ENCODE measurements around the gene SEZ6. TPM values are rescaled to one million over a fixed set of nuclear protein-coding genes. Genes with fewer than 3 reads are reported as not detected.

The SEZ6 gene
- total and polyA plus RNA-seq, 2 donors (not counting 1 experiment from before 2014, with no cell fraction given): not detected

- no peaks in the 10 kb centered on the region for H3K79me2 ChIP-seq (ENCODE audit: control insufficient read depth, insufficient read depth, low read length)
- H3K9ac ChIP-seq (ENCODE audit: insufficient read depth, low read length): no peak overlapping the region
- H3K27ac ChIP-seq (ENCODE audit: insufficient read depth, low read length): no peak overlapping the region
- no peaks in the 10 kb centered on the region for H3K36me3 ChIP-seq (ENCODE audit: control insufficient read depth, insufficient read depth, low read length)
- H2AFZ ChIP-seq (ENCODE audit: low read length): no peak overlapping the region
- DNase-seq (ENCODE audit: low read depth in 2 of 2): no peak
- no peaks in the 10 kb centered on the region for H4K20me1 ChIP-seq (ENCODE audit: control insufficient read depth, extremely low read depth, insufficient read depth, low read length)
- no peak overlapping the region for H3K4me2 ChIP-seq (ENCODE audit: extremely low read depth, insufficient read depth, low read length)
- no peaks in the 10 kb centered on the region for H3K4me1 ChIP-seq (ENCODE audit: control insufficient read depth, extremely low read depth, insufficient read depth, low read length)
- peaks cover 6% of the 10 kb centered on the region for H3K27me3 ChIP-seq (ENCODE audit: control insufficient read depth, insufficient read depth, low read length)
- no peak overlapping the region for H3K4me3 ChIP-seq (replicated peaks in 1 of 4; ENCODE audit: control extremely low read depth in 1 of 4, insufficient read depth in 1 of 4, low read depth in 3 of 4, low read length in 4 of 4)
- no peaks in the 10 kb centered on the region for H3K9me3 ChIP-seq (ENCODE audit: control insufficient read depth, insufficient read depth, low read depth, low read length)
- TF ChIP-seq, protein P1, sequence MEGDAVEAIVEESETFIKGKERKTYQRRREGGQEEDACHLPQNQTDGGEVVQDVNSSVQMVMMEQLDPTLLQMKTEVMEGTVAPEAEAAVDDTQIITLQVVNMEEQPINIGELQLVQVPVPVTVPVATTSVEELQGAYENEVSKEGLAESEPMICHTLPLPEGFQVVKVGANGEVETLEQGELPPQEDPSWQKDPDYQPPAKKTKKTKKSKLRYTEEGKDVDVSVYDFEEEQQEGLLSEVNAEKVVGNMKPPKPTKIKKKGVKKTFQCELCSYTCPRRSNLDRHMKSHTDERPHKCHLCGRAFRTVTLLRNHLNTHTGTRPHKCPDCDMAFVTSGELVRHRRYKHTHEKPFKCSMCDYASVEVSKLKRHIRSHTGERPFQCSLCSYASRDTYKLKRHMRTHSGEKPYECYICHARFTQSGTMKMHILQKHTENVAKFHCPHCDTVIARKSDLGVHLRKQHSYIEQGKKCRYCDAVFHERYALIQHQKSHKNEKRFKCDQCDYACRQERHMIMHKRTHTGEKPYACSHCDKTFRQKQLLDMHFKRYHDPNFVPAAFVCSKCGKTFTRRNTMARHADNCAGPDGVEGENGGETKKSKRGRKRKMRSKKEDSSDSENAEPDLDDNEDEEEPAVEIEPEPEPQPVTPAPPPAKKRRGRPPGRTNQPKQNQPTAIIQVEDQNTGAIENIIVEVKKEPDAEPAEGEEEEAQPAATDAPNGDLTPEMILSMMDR (conservative IDR thresholded peaks at IDR 0.05 in 1 of 2, IDR thresholded peaks at IDR 0.05 in 1 of 2; ENCODE audit: low read depth in 1 of 2, low read length in 2 of 2): no peak
- TF ChIP-seq EZH2 (IDR thresholded peaks at IDR 0.05; ENCODE audit: low read length, missing control alignments): no peak
These were observed 42.0 kb downstream of the SEZ6 start for GRCh38 chr17:28963841-28964240.

DNA sequence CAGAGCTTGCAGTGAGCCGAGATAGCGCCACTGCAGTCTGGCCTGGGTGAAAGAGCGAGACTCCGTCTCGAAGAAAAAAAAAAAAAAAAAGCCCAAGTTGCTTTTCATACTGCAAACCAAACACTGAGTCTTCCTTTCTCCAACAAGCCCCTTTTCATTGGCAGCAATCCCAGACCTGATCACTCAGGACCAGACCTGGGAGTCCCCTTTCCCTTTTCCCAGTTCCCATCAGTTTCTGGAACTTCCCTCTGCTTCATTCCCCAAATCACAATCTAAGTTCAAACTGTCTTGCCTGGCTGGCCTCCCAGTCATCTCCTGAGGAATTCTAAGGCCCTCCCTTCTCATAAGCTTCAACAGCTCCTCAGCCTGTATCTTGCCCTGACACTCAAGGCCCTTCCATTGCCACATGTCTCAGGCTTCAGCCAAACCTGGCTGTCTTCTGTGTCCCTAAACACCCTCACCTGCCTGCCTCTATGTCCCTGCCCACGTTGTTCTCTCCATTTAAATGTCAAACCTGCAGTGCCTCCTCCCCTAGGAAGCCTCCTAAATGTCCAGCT is 42.7 kb downstream of the SEZ6 start:
- no peak for TF ChIP-seq EZH2 (IDR thresholded peaks at IDR 0.05; ENCODE audit: low read length, missing control alignments)
- TF ChIP-seq, protein P1 (conservative IDR thresholded peaks at IDR 0.05 in 1 of 2, IDR thresholded peaks at IDR 0.05 in 1 of 2; ENCODE audit: low read depth in 1 of 2, low read length in 2 of 2): no peak
- no peaks in the 10 kb centered on the region for H3K4me1 ChIP-seq (ENCODE audit: control insufficient read depth, extremely low read depth, insufficient read depth, low read length)
- H3K9me3 ChIP-seq (ENCODE audit: control insufficient read depth, insufficient read depth, low read depth, low read length): no peaks in the 10 kb centered on the region
- no peak for DNase-seq (ENCODE audit: low read depth in 2 of 2)
- no peak overlapping the region for H3K4me2 ChIP-seq (ENCODE audit: extremely low read depth, insufficient read depth, low read length)
- H3K79me2 ChIP-seq (ENCODE audit: control insufficient read depth, insufficient read depth, low read length): no peaks in the 10 kb centered on the region
- H2AFZ ChIP-seq (ENCODE audit: low read length): no peak overlapping the region
- no peak overlapping the region for H3K4me3 ChIP-seq (replicated peaks in 1 of 4; ENCODE audit: control extremely low read depth in 1 of 4, insufficient read depth in 1 of 4, low read depth in 3 of 4, low read length in 4 of 4)
- peaks cover 2% of the 10 kb centered on the region for H3K27me3 ChIP-seq (ENCODE audit: control insufficient read depth, insufficient read depth, low read length)
- H4K20me1 ChIP-seq (ENCODE audit: control insufficient read depth, extremely low read depth, insufficient read depth, low read length): no peaks in the 10 kb centered on the region
- no peaks in the 10 kb centered on the region for H3K36me3 ChIP-seq (ENCODE audit: control insufficient read depth, insufficient read depth, low read length)
- H3K9ac ChIP-seq (ENCODE audit: insufficient read depth, low read length): no peak overlapping the region
- H3K27ac ChIP-seq (ENCODE audit: insufficient read depth, low read length): no peak overlapping the region

DNA sequence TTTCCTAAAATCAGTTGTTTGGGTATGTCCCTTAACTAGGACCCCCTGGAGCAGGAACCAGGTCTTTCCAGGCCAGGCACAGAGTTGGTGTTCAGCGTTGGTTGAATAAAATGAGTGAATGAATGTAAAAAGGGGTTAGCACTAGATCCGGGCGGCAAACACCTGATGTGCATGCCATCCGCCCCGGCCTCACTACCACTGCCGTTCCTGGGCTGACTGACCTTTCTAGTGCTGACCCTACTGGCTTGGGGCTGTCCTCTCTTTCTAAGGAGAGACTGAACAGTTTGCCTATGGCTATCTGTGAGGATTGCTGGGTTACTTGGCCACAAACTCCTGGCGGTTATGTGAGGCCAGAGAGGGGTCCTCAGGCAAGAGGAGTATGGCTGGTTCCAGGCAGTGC is 44.4 kb downstream of the SEZ6 start:
- Histone ChIP-seq H3K9me3 (ENCODE audit: control insufficient read depth, insufficient read depth, low read depth, low read length) (no peaks in the 10 kb centered on the region), H3K4me2 (ENCODE audit: extremely low read depth, insufficient read depth, low read length) (no peak overlapping the region), H3K27me3 (ENCODE audit: control insufficient read depth, insufficient read depth, low read length) (no peaks in the 10 kb centered on the region), H3K9ac (ENCODE audit: insufficient read depth, low read length) (no peak overlapping the region), H2AFZ (ENCODE audit: low read length) (no peak overlapping the region), H4K20me1 (ENCODE audit: control insufficient read depth, extremely low read depth, insufficient read depth, low read length) (no peaks in the 10 kb centered on the region), H3K4me3 (replicated peaks in 1 of 4; ENCODE audit: control extremely low read depth in 1 of 4, insufficient read depth in 1 of 4, low read depth in 3 of 4, low read length in 4 of 4) (no peak overlapping the region), H3K36me3 (ENCODE audit: control insufficient read depth, insufficient read depth, low read length) (no peaks in the 10 kb centered on the region), H3K27ac (ENCODE audit: insufficient read depth, low read length) (no peak overlapping the region), H3K79me2 (ENCODE audit: control insufficient read depth, insufficient read depth, low read length) (no peaks in the 10 kb centered on the region), H3K4me1 (ENCODE audit: control insufficient read depth, extremely low read depth, insufficient read depth, low read length) (no peaks in the 10 kb centered on the region)
- DNase-seq (ENCODE audit: low read depth in 2 of 2): no peak
- TF ChIP-seq, protein P1 (conservative IDR thresholded peaks at IDR 0.05 in 1 of 2, IDR thresholded peaks at IDR 0.05 in 1 of 2; ENCODE audit: low read depth in 1 of 2, low read length in 2 of 2): no peak
- no peak for TF ChIP-seq EZH2 (IDR thresholded peaks at IDR 0.05; ENCODE audit: low read length, missing control alignments)
